HL-60 (cell line): Measurements from ENCODE around the gene TTC16.

Experiments used
- CTCF ChIP-seq: IDR thresholded peaks from one replicate; pipeline ENCODE4 v1.5.1; 2011; ENCODE audit warnings: low read length, control low read depth, inconsistent platforms; ENCODE audit not compliant: insufficient read depth
- GABPA ChIP-seq: IDR thresholded peaks from 2 replicates; pipeline ENCODE4 v1.6.1; 2012; ENCODE audit warnings: low read depth
- POLR2AphosphoS5 ChIP-seq: IDR thresholded peaks from 2 replicates; pipeline ENCODE4 v1.6.1; 2012; ENCODE audit warnings: low read depth
- REST ChIP-seq: IDR thresholded peaks from 2 replicates; pipeline ENCODE4 v1.6.1; 2012; ENCODE audit warnings: low read depth; ENCODE audit not compliant: insufficient replicate concordance
- SPI1 ChIP-seq: IDR thresholded peaks from 2 replicates; pipeline ENCODE4 v1.6.1; 2012; ENCODE audit warnings: low read depth, mild to moderate bottlenecking, borderline replicate concordance

DNA sequence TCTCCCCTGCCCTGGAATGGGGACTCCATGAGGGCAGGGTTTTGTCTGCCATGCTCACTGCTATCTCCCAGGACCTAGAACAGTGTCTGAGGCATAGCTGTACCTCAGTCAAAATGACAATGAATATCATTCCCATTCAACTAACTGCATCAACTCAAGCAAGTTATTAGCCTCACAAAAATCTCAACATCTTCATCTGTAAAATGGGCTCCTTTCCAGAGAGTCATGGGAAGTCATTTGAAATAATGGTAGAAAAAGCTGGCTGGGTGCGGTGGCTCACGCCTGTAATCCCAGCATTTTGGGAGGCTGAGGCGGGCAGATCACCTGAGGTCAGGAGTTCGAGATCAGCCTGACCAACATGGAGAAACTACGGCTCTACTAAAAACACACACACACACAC lies 53.2 kb downstream of the TTC16 start:
- TF ChIP-seq CTCF = no peak
- no peak for TF ChIP-seq POLR2AphosphoS5
- no peak for TF ChIP-seq REST
- TF ChIP-seq GABPA = no peak
- TF ChIP-seq SPI1 = no peak
